Gastroesophageal sphincter (tissue), 4 donors: ENCODE data around the gene C7orf33. TPM values are rescaled to one million over a fixed set of nuclear protein-coding genes. Genes with fewer than 3 reads are reported as not detected.

Experiments
- ATAC-seq: fragments of 150-250 bp; one replicate; pipeline ENCODE4 v1.9.1; 2016; ENCODE audit warnings: mild to moderate bottlenecking, moderate library complexity
- H3K27ac ChIP-seq, 4 donors: fragments of 200-600 bp; sonication (generic) in 3 of 4; 1 replicate in 3 of 4; 2 replicates in 1 of 4; pipeline ENCODE4 v1.5.1; 2016 to 2019
- H3K27me3 ChIP-seq: fragments of 200-600 bp; sonication (generic); one replicate; pipeline ENCODE4 v1.5.1; 2019
- H3K36me3 ChIP-seq, 2 donors: fragments of 200-600 bp; sonication (generic); one replicate each; pipeline ENCODE4 v1.5.1; 2019; ENCODE audit warnings: control low read depth in 1 of 2
- H3K4me1 ChIP-seq, 3 donors: fragments of 200-600 bp; sonication (generic); 1 replicate in 2 of 3; 2 replicates in 1 of 3; pipeline ENCODE4 v1.5.1; 2016 to 2019; ENCODE audit warnings: control low read depth in 2 of 3
- H3K4me3 ChIP-seq, 2 donors: fragments of 200-600 bp; sonication (generic); one replicate each; pipeline ENCODE4 v1.5.1; 2019; ENCODE audit warnings: mild to moderate bottlenecking in 1 of 2, moderate library complexity in 1 of 2
- H3K9me3 ChIP-seq, 3 donors: fragments of 200-600 bp; sonication (generic); one replicate each; pipeline ENCODE4 v1.5.1; 2017 to 2019; ENCODE audit warnings: control low read depth in 2 of 3
- EP300 ChIP-seq: sonication (generic); formaldehyde crosslinking; IDR thresholded peaks from one replicate; pipeline ENCODE4 v1.6.1; 2017; ENCODE audit warnings: antibody characterized with exemption, mild to moderate bottlenecking
- POLR2A ChIP-seq, 2 donors: fragments of 450-650 bp; IDR thresholded peaks; one replicate each; pipeline ENCODE4 v1.6.1; 2017; ENCODE audit warnings: antibody characterized with exemption in 2 of 2, mild to moderate bottlenecking in 2 of 2, moderate library complexity in 1 of 2
- POLR2AphosphoS5 ChIP-seq: sonication (generic); formaldehyde crosslinking; IDR thresholded peaks from one replicate; pipeline ENCODE4 v1.6.1; 2017; ENCODE audit warnings: antibody characterized with exemption
- WGBS, 2 donors: methylation state at CpG; one replicate each; pipeline ENCODE4 v1.1.5; 2018; ENCODE audit warnings: low coverage in 1 of 2; 5-methylcytosine and 5-hydroxymethylcytosine counted together
- total RNA-seq, 4 donors: library from RNA; depleted of rRNA; stranded (reverse); fragments of >200 nt; gene quantifications; one replicate each; pipeline ENCODE4 v1.1.0, GENCODE V29; 2016
- TF ChIP-seq, protein P1 (sequence below), 4 experiments: fragments of 200-600 bp in 2 of 4; fragments of 450-650 bp in 2 of 4; sonication (generic) in 1 of 4; IDR thresholded peaks; one replicate each; pipeline ENCODE4 v1.5.1; 2017 to 2019; ENCODE audit warnings: antibody characterized with exemption in 4 of 4, mild to moderate bottlenecking in 2 of 4, moderate library complexity in 2 of 4

The C7orf33 gene
- total RNA-seq, 4 donors from 2014 or later, result not detected

- 89 to 90% methylated on average over 3 to 4 of the region's 4 CpGs for WGBS, 2 donors
- no peaks in the 10 kb centered on the region for H3K9me3 ChIP-seq
- H3K4me1 ChIP-seq, result peaks cover 0 to 3% (median 0%) of the 10 kb centered on the region in 3 donors
- no peak for TF ChIP-seq POLR2AphosphoS5
- no peak for TF ChIP-seq POLR2A (IDR thresholded peaks at IDR 0.05)
- TF ChIP-seq, protein P1, sequence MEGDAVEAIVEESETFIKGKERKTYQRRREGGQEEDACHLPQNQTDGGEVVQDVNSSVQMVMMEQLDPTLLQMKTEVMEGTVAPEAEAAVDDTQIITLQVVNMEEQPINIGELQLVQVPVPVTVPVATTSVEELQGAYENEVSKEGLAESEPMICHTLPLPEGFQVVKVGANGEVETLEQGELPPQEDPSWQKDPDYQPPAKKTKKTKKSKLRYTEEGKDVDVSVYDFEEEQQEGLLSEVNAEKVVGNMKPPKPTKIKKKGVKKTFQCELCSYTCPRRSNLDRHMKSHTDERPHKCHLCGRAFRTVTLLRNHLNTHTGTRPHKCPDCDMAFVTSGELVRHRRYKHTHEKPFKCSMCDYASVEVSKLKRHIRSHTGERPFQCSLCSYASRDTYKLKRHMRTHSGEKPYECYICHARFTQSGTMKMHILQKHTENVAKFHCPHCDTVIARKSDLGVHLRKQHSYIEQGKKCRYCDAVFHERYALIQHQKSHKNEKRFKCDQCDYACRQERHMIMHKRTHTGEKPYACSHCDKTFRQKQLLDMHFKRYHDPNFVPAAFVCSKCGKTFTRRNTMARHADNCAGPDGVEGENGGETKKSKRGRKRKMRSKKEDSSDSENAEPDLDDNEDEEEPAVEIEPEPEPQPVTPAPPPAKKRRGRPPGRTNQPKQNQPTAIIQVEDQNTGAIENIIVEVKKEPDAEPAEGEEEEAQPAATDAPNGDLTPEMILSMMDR (IDR thresholded peaks at IDR 0.05), result no peak
- TF ChIP-seq EP300, result no peak
- H3K27me3 ChIP-seq, result no peaks in the 10 kb centered on the region
- no peak overlapping the region for H3K27ac ChIP-seq
- no peaks in the 10 kb centered on the region for H3K36me3 ChIP-seq
- H3K4me3 ChIP-seq, result no peak overlapping the region
- ATAC-seq, result no peak
These were observed 11.2 kb upstream of the C7orf33 start for GRCh38 chr7:148579366-148579765.

DNA sequence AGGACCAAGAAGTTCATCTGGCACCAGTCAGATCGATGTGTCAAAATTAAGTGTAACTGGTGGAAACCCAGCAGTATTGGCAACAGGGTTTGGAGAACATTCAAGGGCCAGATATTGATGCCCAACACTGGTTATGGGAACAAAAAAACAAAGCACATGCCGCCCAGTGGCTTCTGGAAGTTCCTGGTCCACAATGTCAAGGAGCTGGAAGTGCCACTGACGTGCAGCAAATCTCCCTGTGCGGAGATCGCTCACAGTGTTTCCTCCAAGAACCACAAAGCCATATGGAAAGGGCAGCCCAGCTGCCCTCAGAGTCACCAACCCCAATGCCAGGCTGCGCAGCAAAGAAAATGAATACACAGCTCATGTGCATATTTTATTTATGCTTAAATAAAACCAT, 10.1 kb upstream of the C7orf33 start:
- Histone ChIP-seq H3K27ac (no peak overlapping the region), H3K36me3 (no peaks in the 10 kb centered on the region), H3K4me1 (peaks cover 0 to 3% (median 0%) of the 10 kb centered on the region in 3 donors), H3K4me3 (no peak overlapping the region), H3K9me3 (no peaks in the 10 kb centered on the region), H3K27me3 (no peaks in the 10 kb centered on the region)
- TF ChIP-seq POLR2A (IDR thresholded peaks at IDR 0.05), result no peak
- no peak for TF ChIP-seq POLR2AphosphoS5
- TF ChIP-seq, protein P1 (IDR thresholded peaks at IDR 0.05), result no peak
- TF ChIP-seq EP300, result no peak
- no peak for ATAC-seq
- 72 to 80% methylated on average over 1 to 5 of the region's 6 CpGs for WGBS, 2 donors

DNA sequence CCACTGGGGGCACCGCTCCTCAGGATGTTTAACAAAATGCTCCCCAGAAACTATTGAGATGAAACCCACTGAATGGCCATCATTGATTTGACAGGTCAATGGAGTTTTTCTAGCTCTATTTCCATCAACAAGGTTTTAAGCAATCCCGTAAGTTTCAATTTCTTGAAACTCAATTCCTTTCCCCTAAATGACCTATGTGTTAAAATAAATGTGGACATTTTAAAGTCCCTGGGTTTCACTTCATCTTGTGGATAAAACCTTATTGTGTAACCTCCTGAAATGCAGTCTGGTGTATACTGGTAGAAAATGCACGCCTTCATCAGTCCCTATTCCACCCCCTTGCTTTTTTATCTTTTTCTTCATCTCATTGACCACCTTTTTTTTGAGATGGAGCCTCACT, 8.9 kb upstream of the C7orf33 start:
- WGBS, 2 donors, result 92 to 93% methylated on average over 3 of the region's 3 CpGs
- ATAC-seq, result no peak
- H3K4me3 ChIP-seq, result no peak overlapping the region
- H3K36me3 ChIP-seq, result no peaks in the 10 kb centered on the region
- TF ChIP-seq POLR2A (IDR thresholded peaks at IDR 0.05), result no peak
- no peak for TF ChIP-seq POLR2AphosphoS5
- TF ChIP-seq, protein P1 (IDR thresholded peaks at IDR 0.05), result no peak
- no peak for TF ChIP-seq EP300
- no peaks in the 10 kb centered on the region for H3K9me3 ChIP-seq
- no peaks in the 10 kb centered on the region for H3K27me3 ChIP-seq
- H3K27ac ChIP-seq, result no peak overlapping the region
- H3K4me1 ChIP-seq, result no peaks in the 10 kb centered on the region

DNA sequence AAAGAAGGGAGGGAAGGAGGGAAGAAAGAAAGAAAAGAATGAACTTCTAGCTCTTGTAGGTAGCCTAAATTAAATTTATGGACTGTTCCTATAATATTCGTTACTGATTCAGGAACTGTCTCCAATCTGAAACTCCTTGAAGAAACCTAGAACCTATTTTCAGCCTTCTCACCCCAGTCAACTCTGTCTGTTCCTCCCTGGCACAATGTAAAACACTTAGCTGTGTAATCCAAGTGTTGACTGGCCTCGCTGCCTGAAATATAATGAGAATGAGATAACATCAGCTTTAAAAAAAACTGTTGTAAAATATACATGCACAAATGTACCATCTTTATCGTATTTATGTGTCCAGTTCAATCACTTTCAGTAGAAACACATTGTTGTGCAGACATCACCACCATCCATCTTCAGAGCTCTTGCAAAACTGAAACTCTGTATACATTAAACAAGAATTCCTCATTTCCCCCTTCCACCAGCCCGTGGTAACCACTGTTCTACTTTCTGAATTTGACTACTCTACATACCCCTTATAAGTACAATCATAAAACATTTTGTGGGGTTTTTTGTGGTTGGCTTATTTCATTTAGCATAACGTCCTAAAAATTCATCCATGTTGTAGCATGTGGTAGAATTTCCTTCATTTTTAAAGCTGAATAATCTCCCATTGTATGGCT, 6.3 kb upstream of the C7orf33 start:
- Histone ChIP-seq H3K4me1 (no peaks in the 10 kb centered on the region), H3K4me3 (no peak overlapping the region), H3K36me3 (no peaks in the 10 kb centered on the region), H3K27ac (no peak overlapping the region), H3K27me3 (peaks cover 5% of the 10 kb centered on the region), H3K9me3 (no peaks in the 10 kb centered on the region)
- no peak for ATAC-seq
- TF ChIP-seq, protein P1 (IDR thresholded peaks at IDR 0.05), result no peak
- TF ChIP-seq POLR2AphosphoS5 (no peak), POLR2A (IDR thresholded peaks at IDR 0.05) (no peak), EP300 (no peak)
- WGBS, 2 donors, result 44 to 49% methylated on average over 5 of the region's 5 CpGs

GRCh38 chr7:148585399-148585798, 5.2 kb upstream of the C7orf33 start:
- no peaks in the 10 kb centered on the region for H3K9me3 ChIP-seq
- 78 to 93% methylated on average over 3 to 5 of the region's 7 CpGs for WGBS, 2 donors
- H3K36me3 ChIP-seq, result no peaks in the 10 kb centered on the region
- H3K27me3 ChIP-seq, result peaks cover 5% of the 10 kb centered on the region
- H3K4me3 ChIP-seq, result no peak overlapping the region
- H3K4me1 ChIP-seq, result no peaks in the 10 kb centered on the region
- H3K27ac ChIP-seq, result no peak overlapping the region
- ATAC-seq, result no peak
- TF ChIP-seq POLR2A (IDR thresholded peaks at IDR 0.05) (no peak), EP300 (no peak), POLR2AphosphoS5 (no peak)
- TF ChIP-seq, protein P1 (IDR thresholded peaks at IDR 0.05), result no peak
